AG10803 (cell line): ENCODE data around the gene CUBN.

Experiments
- DNase-seq: peaks from one replicate; pipeline ENCODE4 v3.0.0; 2010; ENCODE audit warnings: low read depth
- H3K4me3 ChIP-seq: 2 replicates; pipeline ENCODE4 v1.5.1; 2011; ENCODE audit warnings: mild to moderate bottlenecking, low read length, control low read depth
- CTCF ChIP-seq: conservative IDR thresholded peaks from 2 replicates; pipeline ENCODE4 v1.5.1; 2011; ENCODE audit warnings: mild to moderate bottlenecking, low read length, control low read depth, inconsistent platforms

The CUBN gene

DNA sequence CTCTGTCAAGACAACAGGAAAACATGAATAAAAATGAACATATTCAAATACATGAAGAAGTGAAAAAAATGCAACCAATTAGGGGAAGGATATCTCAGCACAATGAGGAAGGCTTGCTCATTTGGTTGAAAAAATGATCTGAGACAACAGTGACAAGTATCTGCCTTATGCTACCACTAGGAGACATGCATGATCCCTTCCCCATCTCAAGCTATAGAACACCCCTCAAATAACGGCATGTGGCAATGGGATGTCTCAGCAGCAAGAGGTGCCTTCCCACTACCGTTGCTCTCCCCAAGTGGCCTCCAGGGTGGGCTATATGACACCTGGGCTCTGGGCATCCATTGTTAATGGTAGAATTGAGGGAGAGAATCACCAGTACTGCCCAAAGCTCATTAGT, 214.3 kb downstream of the CUBN start:
- no peak for TF ChIP-seq CTCF
- DNase-seq, result no peak
- H3K4me3 ChIP-seq, result no peak overlapping the region

GRCh38 chr10:16913266-16913665, 216.3 kb downstream of the CUBN start:
- no peak for TF ChIP-seq CTCF
- no peak overlapping the region for H3K4me3 ChIP-seq
- no peak for DNase-seq

GRCh38 chr10:16910793-16911164, 218.8 kb downstream of the CUBN start:
- no peak overlapping the region for H3K4me3 ChIP-seq
- DNase-seq, result no peak
- TF ChIP-seq CTCF, result no peak

- TF ChIP-seq CTCF, result no peak
- DNase-seq, result no peak
- H3K4me3 ChIP-seq, result no peak overlapping the region
Measured at GRCh38 chr10:16909961-16910792, 219.4 kb downstream of the CUBN start.

GRCh38 chr10:16909271-16909767, 220.3 kb downstream of the CUBN start:
- H3K4me3 ChIP-seq, result no peak overlapping the region
- DNase-seq, result peak; percentile 78
- no peak for TF ChIP-seq CTCF

DNA sequence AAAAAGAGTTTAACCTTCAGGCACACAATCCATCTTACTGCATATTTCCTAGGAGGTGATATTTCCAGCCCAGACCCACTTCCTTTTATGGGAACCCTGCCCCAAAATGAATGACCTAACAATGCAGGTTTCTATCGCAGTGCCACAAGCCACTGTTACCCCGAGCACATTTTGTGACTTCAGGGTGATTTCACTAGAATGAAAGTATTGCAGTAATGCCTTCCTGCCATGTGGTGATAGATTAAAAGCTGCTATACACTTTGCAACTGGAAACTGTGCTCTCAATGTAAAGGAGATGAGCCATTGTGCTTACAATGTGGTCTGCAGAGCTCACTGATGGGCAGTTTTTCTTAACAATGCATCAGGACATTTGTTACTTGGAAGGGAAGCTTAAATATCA, 221.9 kb downstream of the CUBN start:
- DNase-seq, result no peak

More for the DNA sequence above, 221.9 kb downstream of the CUBN start:
- no peak overlapping the region for H3K4me3 ChIP-seq
- no peak for TF ChIP-seq CTCF
